ENCODE data around the gene ENAH. TPM values are rescaled to one million over a fixed set of nuclear protein-coding genes. Genes with fewer than 3 reads are reported as not detected.

The ENAH gene
- total RNA-seq, 1 donor from 2014 or later: 137 TPM

GRCh38 chr1:225471453-225472301 is 181.2 kb downstream of the ENAH start:
- H3K36me3 Mint-ChIP-seq: no peaks in the 10 kb centered on the region
- no peak overlapping the region for H3K4me3 Mint-ChIP-seq
- DNase-seq (ENCODE audit: low spot score in 2 of 2, unreplicated experiment in 2 of 2): peak in 1 of 2 experiments; percentile 20
- H3K27ac Mint-ChIP-seq: no peak overlapping the region
- H3K4me1 Mint-ChIP-seq: no peaks in the 10 kb centered on the region
- no peaks in the 10 kb centered on the region for H3K9me3 Mint-ChIP-seq
- TF ChIP-seq CTCF (IDR thresholded peaks at IDR 0.05; ENCODE audit: unreplicated experiment): no peak
- H3K27me3 Mint-ChIP-seq (ENCODE audit: low read depth): no peaks in the 10 kb centered on the region

- H3K4me1 Mint-ChIP-seq: no peaks in the 10 kb centered on the region
- H3K4me3 Mint-ChIP-seq: no peak overlapping the region
- no peaks in the 10 kb centered on the region for H3K27me3 Mint-ChIP-seq (ENCODE audit: low read depth)
- H3K36me3 Mint-ChIP-seq: no peaks in the 10 kb centered on the region
- H3K27ac Mint-ChIP-seq: no peak overlapping the region
- no peak for TF ChIP-seq CTCF (IDR thresholded peaks at IDR 0.05; ENCODE audit: unreplicated experiment)
- no peak for DNase-seq (ENCODE audit: low spot score in 2 of 2, unreplicated experiment in 2 of 2)
- H3K9me3 Mint-ChIP-seq: no peaks in the 10 kb centered on the region
Observed at GRCh38 chr1:225471109-225471452, 181.8 kb downstream of the ENAH start.

- H3K27ac Mint-ChIP-seq: no peak overlapping the region
- H3K4me3 Mint-ChIP-seq: no peak overlapping the region
- no peaks in the 10 kb centered on the region for H3K9me3 Mint-ChIP-seq
- H3K27me3 Mint-ChIP-seq (ENCODE audit: low read depth): no peaks in the 10 kb centered on the region
- DNase-seq (ENCODE audit: low spot score in 2 of 2, unreplicated experiment in 2 of 2): no peak
- TF ChIP-seq CTCF (IDR thresholded peaks at IDR 0.05; ENCODE audit: unreplicated experiment): no peak
- no peaks in the 10 kb centered on the region for H3K36me3 Mint-ChIP-seq
- peaks cover 1% of the 10 kb centered on the region for H3K4me1 Mint-ChIP-seq
Observed at GRCh38 chr1:225470211-225471108, 182.5 kb downstream of the ENAH start.

GRCh38 chr1:225469051-225469450 is 183.9 kb downstream of the ENAH start:
- H3K27ac Mint-ChIP-seq: no peak overlapping the region
- no peak for DNase-seq (ENCODE audit: low spot score in 2 of 2, unreplicated experiment in 2 of 2)
- TF ChIP-seq CTCF (IDR thresholded peaks at IDR 0.05; ENCODE audit: unreplicated experiment): no peak
- no peak overlapping the region for H3K4me3 Mint-ChIP-seq
- H3K27me3 Mint-ChIP-seq (ENCODE audit: low read depth): no peaks in the 10 kb centered on the region
- no peaks in the 10 kb centered on the region for H3K36me3 Mint-ChIP-seq
- no peaks in the 10 kb centered on the region for H3K9me3 Mint-ChIP-seq
- peaks cover 11% of the 10 kb centered on the region for H3K4me1 Mint-ChIP-seq

GRCh38 chr1:225468270-225469020 is 184.5 kb downstream of the ENAH start:
- H3K4me1 Mint-ChIP-seq: peaks cover 13% of the 10 kb centered on the region
- no peaks in the 10 kb centered on the region for H3K36me3 Mint-ChIP-seq
- no peak for TF ChIP-seq CTCF (IDR thresholded peaks at IDR 0.05; ENCODE audit: unreplicated experiment)
- no peaks in the 10 kb centered on the region for H3K27me3 Mint-ChIP-seq (ENCODE audit: low read depth)
- H3K27ac Mint-ChIP-seq: no peak overlapping the region
- no peak overlapping the region for H3K4me3 Mint-ChIP-seq
- no peak for DNase-seq (ENCODE audit: low spot score in 2 of 2, unreplicated experiment in 2 of 2)
- no peaks in the 10 kb centered on the region for H3K9me3 Mint-ChIP-seq
